GM23338 (cell line): ENCODE data around the gene KRTAP5-4. TPM values are rescaled to one million over a fixed set of nuclear protein-coding genes. Genes with fewer than 3 reads are reported as not detected.

ENCODE experiments used
- ATAC-seq: fragments of 200-7000 bp; cut with Tn5 transposase; 3 replicates; pipeline ENCODE4 v1.9.1; 2020
- DNase-seq: peaks from one replicate; pipeline ENCODE4 v3.0.0-alpha.2; 2015; ENCODE audit warnings: low spot score
- H2AFZ ChIP-seq: fragments of 200-600 bp; sonication (generic); 2 replicates; pipeline ENCODE4 v1.8.0; 2016; ENCODE audit warnings: antibody characterized with exemption, mild to moderate bottlenecking, moderate library complexity
- H3F3A ChIP-seq: fragments of 200-600 bp; sonication (generic); replicated peaks from 2 replicates; pipeline ENCODE4 v1.8.0; 2017; ENCODE audit warnings: antibody characterized with exemption, mixed run types, low read depth
- H3K27ac ChIP-seq: fragments of 200-600 bp; sonication (generic); 2 replicates; pipeline ENCODE4 v1.6.1; 2016; ENCODE audit warnings: low read depth
- H3K27me3 ChIP-seq: fragments of 200-600 bp; sonication (generic); 2 replicates; pipeline ENCODE4 v1.8.0; 2016; ENCODE audit warnings: mild to moderate bottlenecking, mixed run types, moderate library complexity; ENCODE audit not compliant: insufficient read depth
- H3K36me3 ChIP-seq: fragments of 200-600 bp; sonication (generic); 2 replicates; pipeline ENCODE4 v1.8.0; 2016; ENCODE audit warnings: mild to moderate bottlenecking; ENCODE audit not compliant: insufficient read depth
- H3K4me1 ChIP-seq: fragments of 200-600 bp; sonication (generic); 2 replicates; pipeline ENCODE4 v1.8.0; 2016; ENCODE audit warnings: mild to moderate bottlenecking, moderate library complexity; ENCODE audit not compliant: insufficient read depth
- H3K4me2 ChIP-seq: fragments of 200-600 bp; sonication (generic); 2 replicates; pipeline ENCODE4 v1.7.1; 2017; ENCODE audit warnings: mixed run types
- H3K4me3 ChIP-seq: fragments of 200-600 bp; sonication (generic); 2 replicates; pipeline ENCODE4 v1.6.1; 2016; ENCODE audit warnings: mixed run types
- H3K79me2 ChIP-seq: fragments of 200-600 bp; sonication (generic); replicated peaks from 2 replicates; pipeline ENCODE4 v1.8.0; 2017; ENCODE audit warnings: mild to moderate bottlenecking; ENCODE audit not compliant: insufficient read depth
- H3K9me2 ChIP-seq: fragments of 200-600 bp; sonication (generic); 2 replicates; pipeline ENCODE4 v1.8.0; 2017; ENCODE audit not compliant: insufficient read depth
- H4K20me1 ChIP-seq: fragments of 200-600 bp; sonication (generic); replicated peaks from 2 replicates; pipeline ENCODE4 v1.8.0; 2017; ENCODE audit warnings: mild to moderate bottlenecking; ENCODE audit not compliant: insufficient read depth
- H3K27ac Mint-ChIP-seq: 2 replicates; pipeline ENCODE4 v1.8.0; 2020; ENCODE audit warnings: inconsistent platforms, mild to moderate bottlenecking, moderate library complexity, mixed read lengths
- H3K27me3 Mint-ChIP-seq: 3 replicates; pipeline ENCODE4 v1.8.0; 2022; ENCODE audit warnings: low read depth, mild to moderate bottlenecking, moderate library complexity, mixed read lengths, inconsistent platforms; ENCODE audit not compliant: insufficient read depth, poor library complexity
- H3K36me3 Mint-ChIP-seq: 3 replicates; pipeline ENCODE4 v1.8.0; 2021; ENCODE audit warnings: low read depth, mild to moderate bottlenecking, inconsistent platforms, moderate library complexity, mixed read lengths
- H3K4me1 Mint-ChIP-seq: 3 replicates; pipeline ENCODE4 v1.8.0; 2020; ENCODE audit warnings: mild to moderate bottlenecking, inconsistent platforms, mixed read lengths
- H3K4me3 Mint-ChIP-seq: 3 replicates; pipeline ENCODE4 v1.8.0; 2021; ENCODE audit warnings: moderate library complexity, mild to moderate bottlenecking, inconsistent platforms, mixed read lengths
- H3K9me3 Mint-ChIP-seq: 3 replicates; pipeline ENCODE4 v1.8.0; 2020; ENCODE audit warnings: moderate library complexity, mild to moderate bottlenecking, inconsistent platforms, mixed read lengths
- CREB1 ChIP-seq: fragments of 250-450 bp; sonication (Bioruptor Pico); IDR thresholded peaks from 2 replicates; pipeline ENCODE4 v1.5.0; 2020; ENCODE audit warnings: low read depth, mild to moderate bottlenecking, moderate library complexity
- CTCF ChIP-seq, 2 experiments: fragments of 200-600 bp in 1 of 2; sonication (generic) in 1 of 2; conservative IDR thresholded peaks; 2 replicates each; pipeline versions ENCODE4 v1.5.1 to v1.6.1; 2016 to 2017; ENCODE audit warnings: antibody characterized with exemption in 2 of 2, low read depth in 2 of 2, mild to moderate bottlenecking in 2 of 2, moderate library complexity in 1 of 2
- ETS1 ChIP-seq: IDR thresholded peaks from 2 replicates; pipeline ENCODE4 v1.6.1; 2016; ENCODE audit warnings: antibody characterized with exemption
- EZH2 ChIP-seq: fragments of 200-600 bp; sonication (generic); IDR thresholded peaks from one replicate; pipeline ENCODE4 v1.8.0; 2017; ENCODE audit warnings: antibody characterized with exemption, mild to moderate bottlenecking, low read depth; ENCODE audit not compliant: unreplicated experiment
- EZH2phosphoT487 ChIP-seq: fragments of 200-600 bp; sonication (generic); IDR thresholded peaks from one replicate; pipeline ENCODE4 v1.8.1; 2018; ENCODE audit warnings: antibody characterized with exemption; ENCODE audit not compliant: unreplicated experiment
- JUNB ChIP-seq: IDR thresholded peaks from one replicate; pipeline ENCODE4 v1.6.1; 2016; ENCODE audit warnings: antibody characterized with exemption; ENCODE audit not compliant: unreplicated experiment
- NANOG ChIP-seq: IDR thresholded peaks from 2 replicates; pipeline ENCODE4 v1.6.1; 2016; ENCODE audit warnings: antibody characterized with exemption, borderline replicate concordance
- POLR2AphosphoS5 ChIP-seq: IDR thresholded peaks from 2 replicates; pipeline ENCODE4 v1.6.1; 2016; ENCODE audit warnings: antibody characterized with exemption, low read depth
- REST ChIP-seq: IDR thresholded peaks from one replicate; pipeline ENCODE4 v1.6.1; 2018; ENCODE audit warnings: antibody characterized with exemption; ENCODE audit not compliant: unreplicated experiment
- STAT1 ChIP-seq: IDR thresholded peaks from one replicate; pipeline ENCODE4 v1.6.1; 2016; ENCODE audit warnings: antibody characterized with exemption; ENCODE audit not compliant: unreplicated experiment
- ZNF114 ChIP-seq: fragments of 250-450 bp; sonication (Bioruptor Pico); IDR thresholded peaks from 2 replicates; pipeline ENCODE4 v1.5.0; 2020; ENCODE audit warnings: mild to moderate bottlenecking, moderate library complexity
- ZNF331 ChIP-seq: fragments of 250-450 bp; sonication (Bioruptor Pico); IDR thresholded peaks from 2 replicates; pipeline ENCODE4 v1.5.0; 2020; ENCODE audit warnings: low read depth, mild to moderate bottlenecking, moderate library complexity
- ZNF462 ChIP-seq: fragments of 250-450 bp; sonication (Bioruptor Pico); IDR thresholded peaks from 2 replicates; pipeline ENCODE4 v1.5.0; 2020; ENCODE audit warnings: mild to moderate bottlenecking, moderate library complexity
- polyA plus RNA-seq: library from polyadenylated mRNA; unstranded; fragments of >200 nt; fragmentation: Nextera tagmentation; extraction: Ambion mirVana; gene quantifications from 2 replicates; pipeline ENCODE4 v1.2.1, GENCODE V29; 2016
- total RNA-seq: library from RNA; depleted of rRNA; stranded (reverse); fragments of >200 nt; shearing (Covaris generic); gene quantifications from 2 replicates; pipeline ENCODE4 v1.2.3, GENCODE V29; 2014

KRTAP5-4 gene
- total and polyA plus RNA-seq, 2 experiments from 2014 or later = not detected

GRCh38 chr11:1619449-1619848 is 2.5 kb downstream of the KRTAP5-4 start:
- H3K27me3 ChIP-seq = no peaks in the 10 kb centered on the region
- Mint-ChIP-seq H3K36me3 (0 out of 3 replicates have a peak, but pooled peaks cover 2% of the 10 kb centered on the region), H3K9me3 (peaks cover 11% of the 10 kb centered on the region), H3K4me1 (peaks cover 6% of the 10 kb centered on the region), H3K27me3 (peaks cover 6% of the 10 kb centered on the region), H3K27ac (no peak overlapping the region), H3K4me3 (no peak overlapping the region)
- H3K36me3 ChIP-seq = no peaks in the 10 kb centered on the region
- H4K20me1 ChIP-seq = no peaks in the 10 kb centered on the region
- no peak for TF ChIP-seq ETS1
- no peak for TF ChIP-seq ZNF462 (CRISPR knock-in tag)
- TF ChIP-seq STAT1 = no peak
- TF ChIP-seq JUNB = no peak
- TF ChIP-seq ZNF114 (CRISPR knock-in tag) = no peak
- TF ChIP-seq EZH2phosphoT487 = no peak
- no peak for TF ChIP-seq NANOG
- no peak for TF ChIP-seq POLR2AphosphoS5
- no peak for TF ChIP-seq EZH2
- no peak for TF ChIP-seq ZNF331
- TF ChIP-seq CREB1 (CRISPR knock-in tag) = no peak
- no peak for TF ChIP-seq REST
- TF ChIP-seq CTCF (conservative IDR thresholded peaks at IDR 0.05; ENCODE audit: low read depth in 2 of 2) = no peak
- H3K4me3 ChIP-seq = no peak overlapping the region
- no peaks in the 10 kb centered on the region for H3F3A ChIP-seq
- H2AFZ ChIP-seq = no peak overlapping the region
- no peak for DNase-seq
- no peaks in the 10 kb centered on the region; the same call in 1 of the 2 replicates for H3K9me2 ChIP-seq
- H3K4me2 ChIP-seq = no peak overlapping the region
- H3K4me1 ChIP-seq = no peaks in the 10 kb centered on the region
- H3K79me2 ChIP-seq = no peaks in the 10 kb centered on the region
- ATAC-seq = no peak
- no peak overlapping the region for H3K27ac ChIP-seq
